IPS-15b (cell line): ENCODE measurements around the gene GAS7.
"Not testable (repeated sequence)": the region's sequence is repeated elsewhere in the genome, so short reads cannot be mapped to it uniquely, and the experiment has no call there.

ENCODE experiments used
- H3K27me3 ChIP-seq: one replicate; pipeline ENCODE4 v1.6.1; 2013; ENCODE audit warnings: low read length; ENCODE audit not compliant: control insufficient read depth, insufficient read depth
- H3K36me3 ChIP-seq: one replicate; pipeline ENCODE4 v1.6.1; 2013; ENCODE audit warnings: low read length; ENCODE audit not compliant: control insufficient read depth, insufficient read depth
- H3K4me1 ChIP-seq: one replicate; pipeline ENCODE4 v1.6.1; 2013; ENCODE audit warnings: mild to moderate bottlenecking, low read length; ENCODE audit not compliant: control insufficient read depth, insufficient read depth
- H3K4me3 ChIP-seq: one replicate; pipeline ENCODE4 v1.5.1; 2013; ENCODE audit warnings: low read depth, low read length
- H3K9ac ChIP-seq: one replicate; pipeline ENCODE4 v1.6.1; 2013; ENCODE audit warnings: low read depth, mild to moderate bottlenecking, low read length
- H3K9me3 ChIP-seq: one replicate; pipeline ENCODE4 v1.6.1; 2013; ENCODE audit warnings: mild to moderate bottlenecking, low read length; ENCODE audit not compliant: control insufficient read depth, insufficient read depth

The GAS7 gene

GRCh38 chr17:9931144-9931741 lies 267.2 kb downstream of the GAS7 start:
- no peak overlapping the region for H3K4me3 ChIP-seq
- no peaks in the 10 kb centered on the region for H3K36me3 ChIP-seq
- no peaks in the 10 kb centered on the region for H3K9me3 ChIP-seq
- H3K9ac ChIP-seq, result no peak overlapping the region
- H3K27me3 ChIP-seq, result no peaks in the 10 kb centered on the region
- no peaks in the 10 kb centered on the region for H3K4me1 ChIP-seq

DNA sequence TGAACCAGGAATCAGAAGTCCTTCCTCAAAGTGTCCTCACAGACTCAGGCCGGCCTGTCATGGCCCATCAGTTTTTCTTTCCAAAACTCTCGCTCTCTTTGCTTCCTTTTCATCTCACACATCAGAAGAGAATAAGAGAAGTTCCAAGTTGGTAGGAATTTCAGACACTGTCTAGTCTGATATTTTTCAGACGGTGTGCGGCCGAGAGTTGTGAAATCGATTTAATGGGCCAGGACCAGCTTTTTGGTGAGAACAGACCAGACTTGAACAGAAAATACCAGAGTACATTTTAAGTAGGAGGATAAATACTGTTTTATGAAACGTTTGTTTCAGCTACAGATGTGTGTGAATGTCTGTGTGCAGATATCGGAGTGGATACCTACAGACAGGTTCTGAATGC lies 268.5 kb downstream of the GAS7 start:
- Histone ChIP-seq H3K4me3 (no peak overlapping the region), H3K27me3 (no peaks in the 10 kb centered on the region), H3K4me1 (no peaks in the 10 kb centered on the region), H3K36me3 (no peaks in the 10 kb centered on the region), H3K9ac (no peak overlapping the region), H3K9me3 (no peaks in the 10 kb centered on the region)

DNA sequence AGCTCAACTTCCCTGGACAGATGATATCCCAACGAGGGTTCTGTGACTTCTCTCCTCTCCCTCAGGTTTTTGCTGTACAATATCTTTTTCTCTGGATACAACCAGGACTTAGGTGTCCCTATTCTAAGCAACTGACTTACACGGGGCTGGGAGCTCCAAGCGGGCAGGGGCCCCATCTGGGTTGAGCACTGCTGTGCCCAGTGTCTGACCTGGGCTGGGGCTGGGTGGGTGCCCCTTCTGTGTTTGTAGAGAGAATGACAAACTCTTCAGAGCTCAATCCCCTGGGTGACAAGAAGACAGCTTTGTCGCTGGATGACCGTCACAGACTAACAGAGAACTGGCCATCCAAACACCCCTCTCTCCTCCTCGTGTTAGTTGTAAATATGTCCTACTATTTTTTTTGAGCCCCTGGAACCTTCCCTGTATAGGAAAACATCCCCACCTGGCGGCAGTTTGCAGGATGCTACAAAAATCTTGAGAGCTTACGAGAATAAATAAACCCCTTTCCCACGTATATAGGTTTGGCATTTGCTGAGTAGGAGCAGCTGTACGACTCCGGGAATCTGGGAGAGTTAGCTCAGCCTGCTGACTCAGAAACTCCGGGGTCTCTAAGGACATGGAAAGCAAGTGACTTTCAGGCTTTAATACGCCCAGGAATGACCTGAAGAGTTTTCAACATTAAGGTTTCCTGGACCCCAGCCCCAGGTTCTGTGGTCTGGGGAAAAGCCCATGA lies 269.6 kb downstream of the GAS7 start:
- H3K4me1 ChIP-seq, result no peaks in the 10 kb centered on the region
- no peaks in the 10 kb centered on the region for H3K36me3 ChIP-seq
- no peak overlapping the region for H3K4me3 ChIP-seq
- no peaks in the 10 kb centered on the region for H3K9me3 ChIP-seq
- no peaks in the 10 kb centered on the region for H3K27me3 ChIP-seq
- no peak overlapping the region for H3K9ac ChIP-seq

- no peaks in the 10 kb centered on the region for H3K4me1 ChIP-seq
- no peaks in the 10 kb centered on the region for H3K9me3 ChIP-seq
- H3K27me3 ChIP-seq, result no peaks in the 10 kb centered on the region
- no peak overlapping the region for H3K4me3 ChIP-seq
- H3K9ac ChIP-seq, result no peak overlapping the region
- no peaks in the 10 kb centered on the region for H3K36me3 ChIP-seq
Observed at GRCh38 chr17:9926150-9926804, 272.1 kb downstream of the GAS7 start.

DNA sequence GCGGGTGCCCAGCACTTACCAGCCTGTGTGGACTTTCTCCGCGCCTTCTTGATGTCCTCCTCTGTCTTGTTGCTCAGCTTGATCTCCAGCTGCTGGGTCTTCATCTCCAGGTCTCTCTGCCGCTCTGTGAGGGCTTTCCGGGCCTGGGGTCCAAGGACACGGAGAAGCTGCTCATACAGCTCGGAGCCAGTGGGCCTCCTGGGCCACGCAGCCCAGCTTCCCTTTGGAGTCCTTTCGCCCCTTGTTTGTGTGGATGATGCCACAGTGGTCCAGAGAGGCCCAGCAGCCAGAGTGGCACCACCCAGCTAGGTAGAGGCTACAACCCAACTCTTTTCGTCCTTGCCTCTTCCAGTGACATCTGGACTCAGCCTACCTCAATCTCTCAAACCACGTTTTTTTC lies 272.9 kb downstream of the GAS7 start:
- no peaks in the 10 kb centered on the region for H3K27me3 ChIP-seq
- no peaks in the 10 kb centered on the region for H3K4me1 ChIP-seq
- no peaks in the 10 kb centered on the region for H3K36me3 ChIP-seq
- no peak overlapping the region for H3K4me3 ChIP-seq
- no peaks in the 10 kb centered on the region for H3K9me3 ChIP-seq
- no peak overlapping the region for H3K9ac ChIP-seq

- no peaks in the 10 kb centered on the region for H3K4me1 ChIP-seq
- no peaks in the 10 kb centered on the region for H3K36me3 ChIP-seq
- no peak overlapping the region for H3K4me3 ChIP-seq
- H3K9ac ChIP-seq, result no peak overlapping the region
- no peaks in the 10 kb centered on the region for H3K27me3 ChIP-seq
- no peaks in the 10 kb centered on the region for H3K9me3 ChIP-seq
Observed at GRCh38 chr17:9924735-9925191, 273.6 kb downstream of the GAS7 start.

DNA sequence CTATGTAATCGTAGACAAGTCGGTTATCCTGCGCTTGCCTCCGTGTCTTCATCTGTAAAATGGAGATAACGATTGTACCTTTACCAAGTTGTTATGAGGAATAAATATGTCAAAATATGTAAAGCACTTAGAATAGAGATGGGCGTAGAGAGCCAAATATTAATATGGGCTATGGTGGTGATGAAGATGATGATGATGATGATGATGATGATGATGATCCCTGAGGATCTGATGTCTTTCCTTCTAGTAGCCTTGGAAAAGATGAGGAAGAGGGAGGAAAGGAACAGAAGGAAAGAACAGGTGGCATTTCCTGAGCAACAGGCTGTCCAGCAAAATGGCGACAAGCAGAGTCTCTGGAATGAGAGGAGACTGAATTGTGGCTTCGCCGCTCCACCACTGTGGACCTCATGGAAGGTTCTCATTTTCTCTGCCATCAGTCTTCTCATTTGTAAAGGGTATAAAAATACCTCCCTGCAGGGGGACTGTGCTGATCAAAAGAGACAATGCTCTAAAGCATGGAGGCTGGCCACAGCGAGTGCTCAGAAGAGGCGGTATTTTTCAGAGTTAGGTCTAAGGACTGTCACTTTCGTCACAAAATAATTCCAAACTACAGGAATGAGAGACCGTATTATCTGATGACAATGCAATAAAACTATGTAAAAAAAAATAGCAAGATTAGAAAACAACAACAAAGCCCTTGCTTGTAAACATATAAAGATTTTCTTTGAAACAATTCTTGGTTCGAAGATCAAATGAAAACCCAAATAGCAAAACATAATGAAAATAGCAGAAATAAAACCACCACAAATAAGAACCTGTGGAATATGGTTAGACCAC lies 276.2 kb downstream of the GAS7 start:
- Histone ChIP-seq H3K36me3 (no peaks in the 10 kb centered on the region), H3K27me3 (no peaks in the 10 kb centered on the region), H3K9me3 (no peaks in the 10 kb centered on the region), H3K9ac (no peak overlapping the region), H3K4me3 (no peak overlapping the region), H3K4me1 (no peaks in the 10 kb centered on the region)

DNA sequence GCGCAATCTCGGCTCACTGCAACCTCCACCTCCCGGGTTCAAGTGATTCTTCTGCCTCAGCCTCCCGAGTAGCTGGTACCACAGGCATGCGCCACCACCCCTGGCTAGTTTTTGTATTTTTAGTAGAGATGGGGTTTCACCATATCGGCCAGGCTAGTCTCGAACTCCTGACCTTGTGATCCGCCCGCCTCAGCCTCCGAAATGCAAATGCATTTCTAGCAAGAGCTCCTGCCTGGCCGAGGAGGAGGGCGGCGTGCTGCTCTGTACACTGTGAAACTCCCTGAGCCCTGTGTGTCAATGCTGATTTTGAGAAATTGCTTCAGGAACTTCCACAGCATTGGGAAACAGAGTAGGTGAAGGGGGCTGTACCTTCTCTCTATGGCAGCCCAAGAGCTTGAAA lies 277.2 kb downstream of the GAS7 start:
- not testable (repeated sequence) for H3K4me1 ChIP-seq, H3K9me3 ChIP-seq, H3K9ac ChIP-seq, H3K27me3 ChIP-seq, H3K36me3 ChIP-seq, H3K4me3 ChIP-seq

GRCh38 chr17:9918804-9919352 lies 279.5 kb downstream of the GAS7 start:
- Histone ChIP-seq H3K27me3 (no peaks in the 10 kb centered on the region), H3K9me3 (no peaks in the 10 kb centered on the region), H3K36me3 (no peaks in the 10 kb centered on the region), H3K4me3 (no peak overlapping the region), H3K4me1 (no peaks in the 10 kb centered on the region), H3K9ac (no peak overlapping the region)

DNA sequence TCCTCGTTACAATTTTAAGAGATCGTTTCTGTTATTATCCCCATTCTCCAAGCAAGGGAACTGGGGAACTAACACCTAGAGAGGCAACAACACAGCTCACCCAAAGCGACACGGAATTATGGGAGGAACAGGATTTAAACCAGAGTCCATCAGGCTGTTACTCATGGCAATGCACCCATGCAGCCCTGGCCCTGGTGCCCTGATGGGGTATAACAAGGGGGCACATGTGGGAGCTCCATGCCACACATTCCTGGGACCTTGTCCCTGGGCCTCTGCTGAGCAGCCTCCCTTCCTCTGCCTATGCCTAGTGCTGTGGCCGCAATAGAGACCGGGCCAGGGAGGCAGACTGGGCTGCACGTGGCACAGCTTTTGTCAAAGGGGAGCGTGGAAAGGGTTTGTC lies 280.1 kb downstream of the GAS7 start:
- Histone ChIP-seq H3K36me3 (no peaks in the 10 kb centered on the region), H3K27me3 (no peaks in the 10 kb centered on the region), H3K9ac (no peak overlapping the region), H3K4me3 (no peak overlapping the region), H3K9me3 (no peaks in the 10 kb centered on the region), H3K4me1 (no peaks in the 10 kb centered on the region)

- no peaks in the 10 kb centered on the region for H3K9me3 ChIP-seq
- H3K27me3 ChIP-seq, result no peaks in the 10 kb centered on the region
- H3K9ac ChIP-seq, result no peak overlapping the region
- H3K36me3 ChIP-seq, result no peaks in the 10 kb centered on the region
- no peak overlapping the region for H3K4me3 ChIP-seq
- H3K4me1 ChIP-seq, result no peaks in the 10 kb centered on the region
Observed at GRCh38 chr17:9917801-9918200, 280.6 kb downstream of the GAS7 start.
